K562 (cell line): ENCODE results near the gene BIRC7.

ENCODE experiments used
- NFE2 ChIP-seq: IDR thresholded peaks from 2 replicates; pipeline ENCODE4 v1.6.1; 2014; ENCODE audit warnings: antibody characterized with exemption, low read depth
- TCF7L2 ChIP-seq: fragments of 150-350 bp; IDR thresholded peaks from 2 replicates; pipeline ENCODE4 v1.6.1; 2016; ENCODE audit warnings: low read depth, mild to moderate bottlenecking, low read length, moderate library complexity
- ZSCAN29 ChIP-seq: fragments of 450-650 bp; IDR thresholded peaks from 2 replicates; pipeline ENCODE4 v1.6.1; 2017

DNA sequence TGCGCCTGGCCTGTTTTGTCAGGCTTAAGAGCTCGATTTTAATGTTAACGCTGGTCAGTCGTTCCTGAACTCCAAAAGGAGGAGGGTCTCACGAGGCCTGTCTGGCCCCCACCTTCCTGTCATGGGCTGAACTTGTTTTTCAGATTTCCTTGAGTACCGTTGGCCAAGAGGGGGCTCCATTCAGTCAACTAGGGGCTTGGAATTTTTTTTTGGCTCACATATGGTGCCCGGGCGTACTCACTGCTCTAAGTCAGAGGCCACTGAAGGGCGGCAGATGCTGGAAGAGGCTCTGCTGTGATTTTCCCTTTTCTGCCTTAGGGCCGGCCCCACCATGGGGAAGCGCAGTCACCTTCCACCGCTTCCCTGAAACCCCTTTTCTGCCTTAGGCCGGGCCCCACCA is 6.9 kb upstream of the BIRC7 start:
- TF ChIP-seq TCF7L2 (no peak), NFE2 (no peak), ZSCAN29 (no peak)
